Motor neuron (in vitro differentiated cells): ENCODE data around the gene CDKN2B. TPM values are rescaled to one million over a fixed set of nuclear protein-coding genes. Genes with fewer than 3 reads are reported as not detected.
"Not testable (repeated sequence)": the region's sequence is repeated elsewhere in the genome, so short reads cannot be mapped to it uniquely, and the experiment has no call there.

Experiments
- ATAC-seq, 8 experiments: fragments of 200-7000 bp; cut with Tn5 transposase; replicated peaks in 6 of 8; 2 replicates each; pipeline ENCODE4 v1.8.0; 2021; ENCODE audit warnings: mild to moderate bottlenecking in 8 of 8, moderate library complexity in 8 of 8
- H3K27ac ChIP-seq, 2 donors: fragments of 250-450 bp; sonication (Bioruptor Pico); 2 replicates each; pipeline ENCODE4 v1.9.0; 2021; ENCODE audit warnings: antibody characterized with exemption in 2 of 2, mild to moderate bottlenecking in 2 of 2, moderate library complexity in 1 of 2
- H3K4me1 ChIP-seq, 2 donors: fragments of 250-450 bp; sonication (Bioruptor Pico); replicated peaks in 1 of 2; 2 replicates each; pipeline ENCODE4 v1.6.1; 2021; ENCODE audit warnings: antibody characterized with exemption in 2 of 2, mild to moderate bottlenecking in 2 of 2, moderate library complexity in 1 of 2
- H3K4me3 ChIP-seq, 5 donors: fragments of 250-450 bp; sonication (Bioruptor Pico); 2 replicates each; pipeline ENCODE4 v1.9.0; 2021; ENCODE audit warnings: antibody characterized with exemption in 5 of 5, mild to moderate bottlenecking in 5 of 5, moderate library complexity in 4 of 5
- WGBS, 10 experiments: fragments of 450-650 bp; shearing (Covaris generic); methylation state at CpG; one replicate each; pipeline ENCODE4 v1.0.0; 2022; 5-methylcytosine and 5-hydroxymethylcytosine counted together
- in situ Hi-C, 9 experiments: fragments of 400-800 bp; cut with MboI; loops; one replicate each; pipeline ENCODE4 v1.15.0; 2021; ENCODE audit warnings: low sequenced_read_pairs in 9 of 9, low pct_unique_long_range_greater_than_20kb in 2 of 9; ENCODE audit not compliant: unreplicated experiment in 9 of 9
- total RNA-seq, 8 experiments: library from RNA; unstranded; fragments of 300-600 nt; gene quantifications; 2 replicates each; pipeline versions ENCODE4 v1.2.3 to v1.2.4, GENCODE V29; 2022

The CDKN2B gene
- total RNA-seq, 8 experiments from 2014 or later: 3.0 to 45.3 (median 7.5) TPM

GRCh38 chr9:21970800-21971640, 38.1 kb downstream of the CDKN2B start:
- ATAC-seq: no peak
- WGBS, 10 experiments: 9 to 74% (median 43%) methylated on average over 1 to 13 of the region's 45 CpGs
- in situ Hi-C loops: no loop called here
- H3K4me1 ChIP-seq: peaks cover 3 to 4% of the 10 kb centered on the region in 2 donors
- no peak overlapping the region for H3K4me3 ChIP-seq
- no peak overlapping the region for H3K27ac ChIP-seq

DNA sequence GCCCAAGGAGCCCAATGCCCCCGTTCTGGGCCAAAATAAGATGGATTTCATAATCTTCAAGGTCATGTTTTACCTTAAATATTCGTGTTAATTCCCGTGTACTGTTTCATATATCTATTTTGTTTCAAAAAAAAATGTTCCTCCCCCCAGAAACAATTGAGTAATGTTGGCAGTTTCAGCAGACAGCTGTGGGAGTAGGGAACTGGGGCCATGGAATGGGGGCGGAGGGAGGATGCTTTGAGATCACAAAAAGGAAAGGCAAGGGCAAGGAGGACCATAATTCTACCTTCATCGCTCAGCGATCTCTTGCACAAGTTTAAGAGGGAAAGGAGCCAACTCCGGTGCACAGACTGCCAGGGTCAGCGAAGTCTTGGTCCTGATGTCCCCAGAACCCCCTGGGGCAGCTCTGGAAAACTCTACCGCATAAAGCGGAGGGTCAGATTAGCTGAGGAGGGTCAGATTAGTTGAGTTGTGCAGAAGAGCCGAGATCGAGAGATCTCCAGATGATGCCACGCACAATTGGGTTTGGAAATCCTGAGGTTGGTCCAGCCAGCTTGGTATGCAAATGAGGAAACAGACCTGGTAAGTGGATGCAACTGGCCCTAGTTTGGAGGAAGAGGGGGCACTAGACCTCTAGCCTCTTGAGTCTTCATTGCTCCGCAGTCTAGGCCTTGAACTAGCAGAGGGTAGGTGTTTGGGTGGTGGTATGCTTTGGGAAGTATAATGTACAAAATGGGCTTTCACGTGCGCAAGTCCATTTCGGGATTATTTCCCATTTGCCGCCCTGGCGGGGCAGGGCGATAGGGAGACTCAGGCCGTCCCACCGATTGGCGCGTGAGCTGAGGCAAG, 38.9 kb downstream of the CDKN2B start:
- ATAC-seq: no peak
- Histone ChIP-seq H3K4me1 (peaks cover 3 to 6% of the 10 kb centered on the region in 2 donors), H3K4me3 (no peak overlapping the region), H3K27ac (no peak overlapping the region)
- in situ Hi-C loops: no loop called here
- WGBS, 10 experiments: 27 to 82% (median 49%) methylated on average over 2 to 14 of the region's 24 CpGs; no CpG with 5 or more reads in 1 of the 10 experiments

DNA sequence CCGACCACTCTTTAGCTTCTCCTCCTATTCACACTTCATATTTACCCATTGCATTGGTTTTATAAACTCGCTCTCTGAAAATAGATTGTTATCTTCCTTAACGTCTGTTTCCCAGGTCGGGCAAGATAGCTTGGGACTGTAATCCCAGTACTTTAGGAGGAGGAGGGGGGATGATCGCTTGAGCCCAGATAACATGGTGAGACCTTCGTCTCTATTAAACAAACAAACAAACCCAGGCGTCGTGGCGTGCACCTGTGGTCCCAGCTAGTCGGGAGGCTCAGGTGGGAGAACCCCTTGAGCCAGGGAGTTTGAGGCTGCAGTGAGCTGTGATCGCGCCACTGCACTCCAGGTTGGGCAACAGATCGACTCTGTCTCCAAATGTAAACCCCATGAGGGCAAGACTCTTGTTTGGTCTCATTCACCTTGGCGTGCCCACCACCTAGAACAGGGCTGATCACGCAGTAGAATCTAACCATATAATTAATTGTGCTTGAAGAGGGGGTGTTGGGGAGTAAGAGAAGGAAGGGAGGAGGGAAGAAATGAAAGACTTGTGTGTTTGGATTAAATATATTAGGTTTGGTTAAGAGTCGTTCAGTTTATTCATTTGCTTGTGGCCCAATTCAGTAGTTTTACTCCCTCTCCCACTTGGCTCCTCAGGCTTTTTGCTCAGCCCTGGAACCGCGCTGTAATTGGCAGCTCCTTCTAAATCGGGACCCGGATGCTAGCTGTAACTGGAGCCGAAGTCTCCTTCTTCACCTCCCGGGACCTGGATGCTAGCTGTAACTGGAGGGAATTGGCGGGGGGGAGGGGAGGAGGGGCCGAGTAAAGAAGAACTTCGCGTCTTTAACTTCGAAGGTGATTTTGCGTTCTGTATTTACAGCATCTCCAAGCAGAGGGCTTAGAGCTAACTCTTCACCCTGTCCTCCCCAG, 39.8 kb downstream of the CDKN2B start:
- in situ Hi-C loops: no loop called here
- Histone ChIP-seq H3K4me1 (peaks cover 3 to 8% of the 10 kb centered on the region in 2 donors), H3K4me3 (no peak overlapping the region), H3K27ac (no peak overlapping the region)
- WGBS, 10 experiments: 7 to 48% (median 20%) methylated on average over 1 to 14 of the region's 28 CpGs; no CpG with 5 or more reads in 1 of the 10 experiments
- ATAC-seq: no peak

GRCh38 chr9:21968331-21969010, 40.6 kb downstream of the CDKN2B start:
- in situ Hi-C loops: no loop called here
- no peak overlapping the region for H3K27ac ChIP-seq
- ATAC-seq: peak in 5 of 8 experiments; percentile 23 to 45 (median 39)
- no peak overlapping the region for H3K4me3 ChIP-seq
- H3K4me1 ChIP-seq: peaks cover 0 to 8% of the 10 kb centered on the region in 2 donors
- 9 to 65% (median 25%) methylated on average over 2 to 35 of the region's 41 CpGs for WGBS, 10 experiments

GRCh38 chr9:21967702-21968101, 41.4 kb downstream of the CDKN2B start:
- Histone ChIP-seq H3K4me3 (no peak overlapping the region), H3K4me1 (peaks cover 0 to 8% of the 10 kb centered on the region in 2 donors), H3K27ac (no peak overlapping the region)
- WGBS, 10 experiments: 0 to 71% (median 51%) methylated on average over 1 to 10 of the region's 10 CpGs
- in situ Hi-C loops: no loop called here
- no peak for ATAC-seq

DNA sequence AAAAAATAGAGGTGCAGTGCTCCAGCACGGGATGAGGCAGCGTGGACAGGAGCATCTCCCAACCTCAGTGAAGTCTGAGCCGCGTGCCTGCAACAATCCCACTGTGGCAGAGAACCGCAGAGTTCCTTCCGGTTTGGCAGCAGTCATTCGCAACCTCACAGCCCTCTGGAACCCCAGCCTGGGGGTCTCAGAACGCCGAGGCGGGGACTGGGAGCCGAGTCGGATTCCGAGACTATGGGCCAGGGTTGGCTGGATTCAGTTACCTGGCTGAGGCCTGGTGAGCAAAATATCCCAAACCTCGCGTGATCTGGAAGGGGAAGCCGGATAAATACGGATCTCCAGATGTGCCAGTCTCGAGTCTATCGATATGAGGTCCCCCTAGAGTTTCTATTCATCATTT, 41.9 kb downstream of the CDKN2B start:
- no peak overlapping the region for H3K4me3 ChIP-seq
- in situ Hi-C loops: no loop called here
- no peak for ATAC-seq
- H3K27ac ChIP-seq: no peak overlapping the region
- H3K4me1 ChIP-seq: peaks cover 0 to 8% of the 10 kb centered on the region in 2 donors
- WGBS, 10 experiments: 8 to 62% (median 21%) methylated on average over 1 to 9 of the region's 19 CpGs; no CpG with 5 or more reads in 3 of the 10 experiments

DNA sequence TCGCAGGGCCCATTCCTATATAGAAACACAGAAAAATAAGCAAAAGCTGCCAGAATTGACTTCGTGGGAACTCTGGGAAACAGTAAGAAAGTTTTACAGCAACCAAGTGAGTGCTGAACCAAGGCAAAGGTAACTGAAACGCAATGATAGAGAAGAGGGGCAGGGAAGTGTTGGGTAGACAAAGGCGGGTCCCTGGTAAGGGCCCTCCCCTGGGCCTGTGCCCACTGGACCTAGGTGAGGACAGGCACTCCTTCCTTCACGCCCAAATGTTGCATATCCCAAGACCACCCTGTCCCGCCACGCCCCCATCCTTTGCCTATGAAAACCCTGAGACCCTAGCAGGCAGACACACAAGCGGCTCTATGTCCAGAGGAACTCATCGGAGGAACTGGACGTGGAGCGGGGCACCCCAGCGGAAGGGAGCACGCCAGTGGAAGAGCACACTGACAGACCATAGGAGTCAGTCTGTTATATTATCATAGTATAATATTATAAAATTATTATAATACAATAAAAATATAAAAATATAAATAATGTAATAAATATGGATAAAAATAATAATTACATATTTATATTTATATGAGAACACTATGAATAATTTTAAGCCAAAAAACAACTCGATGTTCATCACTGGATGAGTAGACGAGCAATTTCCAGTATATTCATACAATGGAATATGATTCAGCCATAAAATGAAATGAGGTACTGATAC, 42.8 kb downstream of the CDKN2B start:
- 17 to 65% (median 43%) methylated on average over 2 to 15 of the region's 15 CpGs for WGBS, 10 experiments
- Histone ChIP-seq H3K4me1 (peaks cover 0 to 8% of the 10 kb centered on the region in 2 donors), H3K27ac (no peak overlapping the region), H3K4me3 (no peak overlapping the region)
- in situ Hi-C loops: no loop called here
- ATAC-seq: no peak

GRCh38 chr9:21965401-21965951, 43.6 kb downstream of the CDKN2B start:
- in situ Hi-C loops: no loop called here
- H3K4me1 ChIP-seq: peaks cover 0 to 8% of the 10 kb centered on the region in 2 donors
- H3K27ac ChIP-seq: no peak overlapping the region
- peak overlapping the region in 3 of 5 donors; percentile 20 to 23 (median 22) for H3K4me3 ChIP-seq
- WGBS, 10 experiments: 3 to 13% (median 10%) methylated on average over 5 to 12 of the region's 30 CpGs; no CpG with 5 or more reads in 3 of the 10 experiments
- peak; percentile 78 to 94 (median 88) for ATAC-seq

GRCh38 chr9:21964925-21965385, 44.1 kb downstream of the CDKN2B start:
- Histone ChIP-seq H3K4me1 (peaks cover 0 to 8% of the 10 kb centered on the region in 2 donors), H3K27ac (no peak overlapping the region), H3K4me3 (peak overlapping the region in 3 of 5 donors; percentile 20 to 23 (median 22))
- ATAC-seq: peak in 4 of 8 experiments; percentile 17 to 66 (median 58)
- WGBS, 10 experiments: 0 to 40% (median 14%) methylated on average over 1 to 9 of the region's 29 CpGs; no CpG with 5 or more reads in 1 of the 10 experiments
- in situ Hi-C loops: no loop called here

DNA sequence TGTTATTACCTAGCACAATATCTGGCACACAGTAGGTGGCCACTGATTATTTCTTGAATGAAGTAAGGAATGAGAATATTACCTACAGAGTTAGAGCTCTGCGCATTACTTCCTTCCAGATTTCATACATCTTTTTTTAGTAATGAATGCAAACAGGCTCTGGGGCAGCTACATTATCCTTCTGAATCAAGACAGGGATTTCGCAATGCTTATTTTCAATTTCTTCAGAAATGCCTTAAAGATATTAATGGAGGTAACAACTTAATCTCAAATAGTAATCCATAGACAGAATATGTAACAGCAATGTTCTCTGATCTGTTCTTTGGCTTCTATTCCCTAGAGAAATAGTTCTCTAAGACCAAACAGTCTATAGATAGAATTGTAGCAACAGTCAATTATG, 47.5 kb downstream of the CDKN2B start:
- Histone ChIP-seq H3K4me1 (peaks cover 0 to 5% of the 10 kb centered on the region in 2 donors), H3K4me3 (no peak overlapping the region), H3K27ac (no peak overlapping the region)
- in situ Hi-C loops: no loop called here
- ATAC-seq: no peak
- 36 to 100% (median 96%) methylated on average over 1 to 2 of the region's 2 CpGs for WGBS, 10 experiments

GRCh38 chr9:21959268-21959667, 49.8 kb downstream of the CDKN2B start:
- ATAC-seq, H3K4me3 ChIP-seq, H3K27ac ChIP-seq, H3K4me1 ChIP-seq, in situ Hi-C loops: not testable (repeated sequence)
- 80 to 97% methylated on average over 1 to 5 of the region's 33 CpGs; no CpG with 5 or more reads in 8 of the 10 experiments for WGBS, 10 experiments
